ENCODE data around the gene NDUFS4. TPM values are rescaled to one million over a fixed set of nuclear protein-coding genes. Genes with fewer than 3 reads are reported as not detected.
"Not testable (repeated sequence)": the region's sequence is repeated elsewhere in the genome, so short reads cannot be mapped to it uniquely, and the experiment has no call there.

The NDUFS4 gene
- polyA plus RNA-seq, 4 donors = 127 to 155 (median 138) TPM

DNA sequence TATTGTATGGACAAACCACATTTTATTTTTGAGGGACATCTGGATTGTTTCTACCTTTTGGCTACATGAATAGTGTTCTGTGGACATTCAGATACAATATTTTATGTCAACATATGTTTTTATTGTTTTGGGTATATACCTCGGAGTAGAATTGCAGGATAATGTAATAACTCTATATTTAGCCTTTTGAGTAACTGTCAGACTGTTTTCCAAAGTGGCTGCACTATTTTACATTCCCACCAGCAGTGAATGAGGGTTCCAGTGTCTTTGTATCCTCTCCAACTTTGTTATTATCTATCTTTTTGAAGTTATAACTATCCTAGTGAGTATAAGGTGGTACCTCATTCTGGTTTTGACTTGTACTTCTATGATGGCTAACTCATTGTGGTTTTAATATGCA is 11.0 kb downstream of the NDUFS4 start:
- no peak for DNase-seq (ENCODE audit: low read depth in 4 of 4, low spot score in 3 of 4)

GRCh38 chr5:53575101-53575500 is 14.7 kb downstream of the NDUFS4 start:
- no peak for DNase-seq (ENCODE audit: low read depth in 4 of 4, low spot score in 3 of 4)

DNA sequence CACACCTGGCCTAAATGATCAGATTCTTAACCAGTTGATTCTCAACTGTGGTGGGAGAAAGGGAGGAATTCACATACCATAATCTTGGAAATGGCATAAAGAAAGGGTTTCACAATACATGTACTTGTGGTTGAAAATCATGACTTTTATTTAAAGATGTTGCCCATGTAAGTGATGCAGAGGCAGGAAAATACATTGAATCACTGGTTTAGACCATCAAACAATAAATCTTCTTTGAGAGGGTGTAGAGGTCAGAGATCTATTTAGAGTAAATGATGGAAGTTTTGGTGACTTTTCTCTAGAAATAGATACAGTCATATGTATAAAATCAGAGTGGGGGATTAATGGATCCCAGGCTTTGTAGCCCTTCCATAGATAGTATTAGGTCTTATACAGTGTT is 15.4 kb downstream of the NDUFS4 start:
- DNase-seq (ENCODE audit: low read depth in 4 of 4, low spot score in 3 of 4) = no peak

- DNase-seq (ENCODE audit: low read depth in 4 of 4, low spot score in 3 of 4) = no peak
These were observed 16.2 kb downstream of the NDUFS4 start for GRCh38 chr5:53576674-53577073.

DNA sequence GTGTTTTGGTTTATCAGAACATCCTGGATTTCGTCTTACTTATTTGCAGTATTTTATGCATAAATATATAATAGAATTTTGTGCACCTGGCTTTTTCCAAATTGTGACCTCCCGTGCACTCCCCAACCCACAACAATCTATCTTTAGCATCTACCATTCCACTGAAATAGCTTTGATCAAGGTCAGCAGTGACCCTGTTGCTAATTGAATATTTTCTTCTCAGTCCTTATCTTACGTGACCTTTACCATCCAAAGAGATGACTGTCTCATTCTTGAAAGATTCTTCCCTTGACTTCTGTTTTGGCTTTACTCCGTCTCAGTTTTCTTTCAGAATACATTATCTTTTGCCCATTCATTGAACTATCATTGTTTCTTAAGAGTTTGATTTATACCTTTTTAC is 18.4 kb downstream of the NDUFS4 start:
- DNase-seq (ENCODE audit: low read depth in 4 of 4, low spot score in 3 of 4) = no peak

DNA sequence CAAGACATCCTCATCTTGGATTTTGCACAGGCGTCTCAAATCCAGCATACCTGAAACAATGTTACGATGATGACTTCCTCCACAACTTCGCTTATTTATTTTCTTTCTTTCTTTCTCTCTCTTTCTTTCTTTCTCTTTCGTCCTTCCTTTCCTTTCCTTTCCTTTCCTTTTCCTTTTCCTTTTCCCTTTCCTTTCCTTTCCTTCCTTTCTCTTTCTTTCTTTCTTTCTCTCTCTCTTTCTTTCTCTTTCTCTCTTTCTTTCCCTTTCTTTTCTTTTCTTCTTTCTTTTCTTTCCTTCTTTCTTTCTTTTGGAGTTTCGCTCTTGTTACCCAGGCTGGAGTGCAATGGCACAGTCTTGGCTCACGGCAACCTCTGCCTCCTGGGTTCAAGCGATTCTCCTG is 20.1 kb downstream of the NDUFS4 start:
- no peak for DNase-seq (ENCODE audit: low read depth in 4 of 4, low spot score in 3 of 4)

DNA sequence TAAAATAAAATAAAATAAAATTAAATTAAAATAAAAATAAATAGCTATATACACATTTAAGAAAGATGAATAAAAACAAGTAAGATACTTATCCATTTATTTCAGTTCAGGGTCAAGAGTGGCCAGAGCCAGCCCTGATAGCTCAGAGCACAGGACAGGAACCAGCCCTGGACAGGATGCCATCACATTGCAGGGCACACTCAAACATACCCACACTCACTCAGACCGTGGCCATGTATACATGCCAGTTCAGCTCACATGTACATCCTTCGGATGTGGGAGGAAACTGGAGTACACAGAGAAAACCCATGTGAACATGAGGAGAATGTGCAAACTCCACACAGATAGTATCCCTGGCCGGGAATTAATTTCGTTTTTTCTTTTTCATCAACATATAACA is 21.8 kb downstream of the NDUFS4 start:
- DNase-seq (ENCODE audit: low read depth in 4 of 4, low spot score in 3 of 4) = no peak

GRCh38 chr5:53590759-53591158 is 30.3 kb downstream of the NDUFS4 start:
- DNase-seq (ENCODE audit: low read depth in 4 of 4, low spot score in 3 of 4) = no peak

DNA sequence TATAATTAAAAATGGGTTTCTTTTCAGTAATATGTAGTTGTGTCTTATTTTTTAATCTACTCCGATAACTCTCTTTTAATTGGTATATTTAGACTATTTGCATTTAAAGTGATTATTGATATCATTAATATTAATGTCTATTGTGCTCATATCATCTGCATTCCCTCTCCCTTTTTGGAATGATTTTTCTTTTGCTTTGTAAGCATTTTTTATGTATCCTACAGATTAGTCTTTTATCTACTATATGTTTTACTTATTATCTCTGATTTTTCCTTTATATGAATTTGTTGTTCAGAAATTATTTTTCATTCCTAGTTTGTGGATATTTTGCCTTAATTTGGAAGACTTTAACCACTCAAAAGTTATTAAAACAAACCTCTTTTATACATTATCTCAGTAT is 34.0 kb downstream of the NDUFS4 start:
- no peak for DNase-seq (ENCODE audit: low read depth in 4 of 4, low spot score in 3 of 4)

- no peak for DNase-seq (ENCODE audit: low read depth in 4 of 4, low spot score in 3 of 4)
These were observed 37.5 kb downstream of the NDUFS4 start for GRCh38 chr5:53597894-53598293.

DNA sequence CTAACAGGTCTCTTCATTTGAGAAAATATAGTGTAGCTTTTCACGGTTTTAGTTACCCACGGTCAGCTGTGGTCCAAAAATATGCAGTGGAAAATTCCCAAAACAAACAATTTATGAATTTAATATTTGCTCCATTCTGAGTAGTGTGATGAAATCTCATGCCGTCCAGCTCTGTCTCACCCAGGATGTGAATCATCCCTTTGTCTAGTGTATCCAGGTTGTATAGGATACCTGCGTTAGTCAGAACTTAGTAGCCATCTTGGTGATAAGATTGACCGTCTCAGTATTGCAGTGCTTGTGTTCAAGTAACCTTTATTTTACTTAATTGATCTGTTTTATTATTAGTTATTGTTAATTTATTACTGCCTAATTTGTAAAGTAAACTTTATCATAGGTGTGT is 41.1 kb downstream of the NDUFS4 start:
- no peak for DNase-seq (ENCODE audit: low read depth in 4 of 4, low spot score in 3 of 4)

DNA sequence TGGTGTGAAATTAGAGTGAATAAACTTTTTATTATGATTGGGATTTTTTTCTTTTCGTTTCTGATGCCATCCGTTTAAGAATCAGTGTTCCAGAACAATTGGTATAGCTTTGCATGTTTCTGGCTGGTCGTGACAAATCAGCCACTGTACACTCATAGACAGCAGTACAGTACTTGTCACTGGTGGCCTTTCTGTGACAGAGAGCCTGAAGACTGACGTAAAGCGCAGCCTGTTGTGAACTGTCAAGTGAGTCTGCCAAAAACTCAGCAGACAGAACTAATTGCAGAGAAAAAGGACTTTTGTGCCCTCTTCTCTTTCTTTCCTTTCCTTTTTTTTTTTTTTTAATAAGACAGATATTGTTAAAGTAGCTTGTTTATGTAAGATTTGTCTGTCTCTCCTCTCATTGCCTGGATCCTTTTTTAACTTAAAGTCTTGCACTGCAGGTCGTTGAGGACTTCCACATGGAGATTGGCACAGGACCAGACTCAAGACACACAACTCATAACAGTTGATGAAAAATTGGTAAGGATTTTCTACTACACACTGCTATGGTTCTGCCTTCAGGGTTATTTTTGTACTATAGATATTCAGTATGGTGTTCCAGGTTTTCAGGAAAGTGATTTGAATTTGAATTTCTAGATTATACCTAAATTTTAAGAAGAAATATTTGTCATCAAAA is 42.7 kb downstream of the NDUFS4 start:
- no peak for DNase-seq (ENCODE audit: low read depth in 4 of 4, low spot score in 3 of 4)

DNA sequence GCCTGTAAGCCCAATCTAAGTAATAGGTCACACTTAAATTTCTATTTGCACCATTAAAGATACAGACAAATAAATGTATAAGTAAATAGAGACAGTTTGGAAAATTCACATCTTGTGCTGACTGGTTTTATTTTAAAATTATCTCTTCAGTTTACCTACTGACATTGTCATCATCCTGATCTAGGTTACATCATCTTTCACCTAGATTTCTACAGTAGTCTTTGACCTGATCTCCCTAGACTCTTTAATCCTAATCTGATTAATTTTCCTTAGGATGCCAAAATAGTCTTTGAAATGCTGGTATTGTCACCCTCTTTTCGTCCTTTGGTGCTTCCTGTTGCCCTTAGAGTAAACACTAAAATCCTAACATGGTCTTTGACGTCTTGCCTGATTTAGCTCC is 43.9 kb downstream of the NDUFS4 start:
- DNase-seq (ENCODE audit: low read depth in 4 of 4, low spot score in 3 of 4) = no peak

- no peak for DNase-seq (ENCODE audit: low read depth in 4 of 4, low spot score in 3 of 4)
These were observed 47.4 kb downstream of the NDUFS4 start for GRCh38 chr5:53607886-53608285.

DNA sequence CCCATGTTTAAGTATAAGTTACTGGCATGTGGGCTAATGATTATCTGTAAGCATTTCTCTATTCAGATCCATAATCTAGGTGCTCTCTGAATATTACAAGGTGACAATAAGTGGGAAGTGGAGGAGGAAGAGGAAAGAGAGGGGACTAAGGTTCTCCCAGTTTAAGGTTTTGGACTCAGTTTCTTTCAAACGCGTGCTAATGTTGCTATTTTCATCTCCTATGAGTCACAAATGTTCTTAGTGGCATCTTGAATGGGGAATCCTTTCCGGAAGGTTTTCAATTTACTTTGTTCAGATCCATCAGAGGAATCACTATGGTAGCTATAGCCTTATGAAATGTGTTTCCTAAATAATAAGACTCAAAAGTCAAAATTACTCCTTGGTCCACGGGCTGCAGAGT is 48.5 kb downstream of the NDUFS4 start:
- DNase-seq (ENCODE audit: low read depth in 4 of 4, low spot score in 3 of 4) = not testable (repeated sequence)

GRCh38 chr5:53613061-53613460 is 52.6 kb downstream of the NDUFS4 start:
- no peak for DNase-seq (ENCODE audit: low read depth in 4 of 4, low spot score in 3 of 4)

- DNase-seq (ENCODE audit: low read depth in 4 of 4, low spot score in 3 of 4) = no peak
These were observed 53.1 kb downstream of the NDUFS4 start for GRCh38 chr5:53613536-53613935.

DNA sequence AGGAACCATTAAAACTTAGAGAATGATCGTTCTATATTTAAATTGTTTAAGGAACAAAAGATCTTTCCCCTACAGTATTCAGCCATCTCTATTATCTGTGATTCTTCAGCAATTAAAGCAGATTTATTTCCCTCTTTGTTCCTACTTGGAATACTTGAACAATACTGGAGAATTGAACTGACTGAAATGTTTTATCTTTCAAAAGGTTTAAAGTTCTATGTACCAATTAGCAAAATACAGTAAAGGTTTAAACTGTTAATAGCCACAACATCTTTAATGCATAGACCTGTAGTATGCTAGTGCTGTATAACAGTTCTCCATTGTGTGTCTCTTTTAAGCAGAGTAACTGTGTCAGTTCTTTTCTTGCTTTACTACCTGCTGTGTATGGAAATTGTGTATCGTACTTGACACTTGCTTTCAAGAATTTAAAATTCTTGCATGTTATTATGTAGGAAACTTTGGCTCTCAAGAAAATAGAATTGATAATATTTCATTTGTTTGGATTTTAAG is 54.0 kb downstream of the NDUFS4 start:
- no peak for DNase-seq (ENCODE audit: low read depth in 4 of 4, low spot score in 3 of 4)

GRCh38 chr5:53616939-53617549 is 56.6 kb downstream of the NDUFS4 start:
- no peak for DNase-seq (ENCODE audit: low read depth in 4 of 4, low spot score in 3 of 4)

DNA sequence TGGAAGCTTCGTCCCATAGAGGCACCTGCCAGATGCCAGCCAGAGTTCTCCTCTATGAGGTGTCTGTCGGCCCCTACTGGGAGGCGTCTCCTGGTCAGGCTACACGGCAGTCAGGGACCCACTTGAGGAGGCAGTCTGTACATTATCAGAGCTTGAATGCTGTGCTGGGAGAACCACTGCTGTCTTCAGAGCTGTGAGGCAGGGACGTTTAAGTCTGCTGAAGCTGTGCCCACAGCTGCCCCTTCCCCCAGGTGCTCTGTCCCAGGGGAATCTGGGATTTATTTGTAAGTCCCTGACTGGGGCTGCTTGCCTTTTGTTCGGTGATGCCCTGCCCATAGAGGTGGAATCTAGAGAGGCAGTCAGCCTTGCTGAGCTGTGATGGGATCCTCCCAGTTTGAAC is 70.8 kb downstream of the NDUFS4 start:
- no peak for DNase-seq (ENCODE audit: low read depth in 4 of 4, low spot score in 3 of 4)

- peak; percentile 21 to 43 (median 30) for DNase-seq (ENCODE audit: low read depth in 4 of 4, low spot score in 3 of 4)
These were observed 81.6 kb downstream of the NDUFS4 start for GRCh38 chr5:53642061-53642460.

GRCh38 chr5:53643445-53643844 is 83.0 kb downstream of the NDUFS4 start:
- DNase-seq (ENCODE audit: low read depth in 4 of 4, low spot score in 3 of 4) = no peak

Measured in left renal pelvis (tissue), 4 donors.